PC-9 (cell line): ENCODE measurements around the gene NRIP1.

Experiments
- EZH2 ChIP-seq: fragments of 200-600 bp; sonication (generic); IDR thresholded peaks from 2 replicates; pipeline ENCODE4 v1.8.0; 2017; ENCODE audit warnings: antibody characterized with exemption, low read depth
- TF ChIP-seq, protein P1 (sequence below): fragments of 200-600 bp; sonication (generic); conservative IDR thresholded peaks from 2 replicates; pipeline ENCODE4 v1.6.1; 2017; ENCODE audit warnings: mixed run types, antibody characterized with exemption, mild to moderate bottlenecking, moderate library complexity

DNA sequence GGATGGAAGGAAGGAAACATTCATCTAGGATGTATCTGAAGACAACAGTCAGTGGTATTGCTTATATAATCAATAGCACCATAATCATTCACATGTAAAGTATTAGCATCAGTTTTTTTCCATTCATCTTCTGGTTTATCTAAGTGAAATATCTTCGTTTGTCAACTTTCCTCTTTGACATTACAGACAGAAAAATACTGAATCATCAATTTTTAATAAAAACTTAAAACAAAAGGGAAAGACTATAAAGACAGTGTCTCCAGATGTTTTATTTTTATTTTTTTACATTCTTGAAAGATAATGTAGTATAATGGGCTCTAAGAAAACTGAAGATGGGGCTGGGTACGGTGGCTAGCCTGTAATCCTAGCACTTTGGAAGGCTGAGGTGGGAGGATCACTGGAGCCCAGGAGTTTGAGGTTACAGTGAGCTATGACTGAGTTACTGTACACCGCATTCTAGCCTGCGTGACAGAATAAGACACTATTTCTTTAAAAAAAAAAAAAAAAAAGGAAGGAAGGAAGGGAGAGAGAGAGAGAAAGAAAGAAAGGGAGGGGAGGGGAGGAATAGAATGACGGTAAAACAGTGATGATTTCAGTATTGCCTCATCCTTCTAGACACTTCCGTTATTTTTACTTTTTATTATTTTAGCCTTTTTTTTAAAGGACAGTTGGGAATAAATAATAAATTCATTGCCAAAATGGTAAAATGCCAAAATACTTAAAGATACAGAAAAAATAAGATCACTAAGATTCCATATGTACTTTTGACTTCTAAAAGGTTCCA lies 89.5 kb downstream of the NRIP1 start:
- TF ChIP-seq, protein P1, sequence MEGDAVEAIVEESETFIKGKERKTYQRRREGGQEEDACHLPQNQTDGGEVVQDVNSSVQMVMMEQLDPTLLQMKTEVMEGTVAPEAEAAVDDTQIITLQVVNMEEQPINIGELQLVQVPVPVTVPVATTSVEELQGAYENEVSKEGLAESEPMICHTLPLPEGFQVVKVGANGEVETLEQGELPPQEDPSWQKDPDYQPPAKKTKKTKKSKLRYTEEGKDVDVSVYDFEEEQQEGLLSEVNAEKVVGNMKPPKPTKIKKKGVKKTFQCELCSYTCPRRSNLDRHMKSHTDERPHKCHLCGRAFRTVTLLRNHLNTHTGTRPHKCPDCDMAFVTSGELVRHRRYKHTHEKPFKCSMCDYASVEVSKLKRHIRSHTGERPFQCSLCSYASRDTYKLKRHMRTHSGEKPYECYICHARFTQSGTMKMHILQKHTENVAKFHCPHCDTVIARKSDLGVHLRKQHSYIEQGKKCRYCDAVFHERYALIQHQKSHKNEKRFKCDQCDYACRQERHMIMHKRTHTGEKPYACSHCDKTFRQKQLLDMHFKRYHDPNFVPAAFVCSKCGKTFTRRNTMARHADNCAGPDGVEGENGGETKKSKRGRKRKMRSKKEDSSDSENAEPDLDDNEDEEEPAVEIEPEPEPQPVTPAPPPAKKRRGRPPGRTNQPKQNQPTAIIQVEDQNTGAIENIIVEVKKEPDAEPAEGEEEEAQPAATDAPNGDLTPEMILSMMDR: no peak
- no peak for TF ChIP-seq EZH2
